GM12873 (cell line): Measurements from ENCODE around the gene CDC42BPA.

Experiments used
- CTCF ChIP-seq: IDR thresholded peaks from 2 replicates; pipeline ENCODE4 v1.5.1; 2012; ENCODE audit warnings: low read depth, mild to moderate bottlenecking, moderate library complexity, low read length, control low read depth; ENCODE audit not compliant: insufficient read depth; ENCODE audit errors: missing control alignments

Gene CDC42BPA

GRCh38 chr1:227303662-227304061 is 14.6 kb downstream of the CDC42BPA start:
- no peak for TF ChIP-seq CTCF

GRCh38 chr1:227300682-227301081 is 17.6 kb downstream of the CDC42BPA start:
- TF ChIP-seq CTCF: no peak

DNA sequence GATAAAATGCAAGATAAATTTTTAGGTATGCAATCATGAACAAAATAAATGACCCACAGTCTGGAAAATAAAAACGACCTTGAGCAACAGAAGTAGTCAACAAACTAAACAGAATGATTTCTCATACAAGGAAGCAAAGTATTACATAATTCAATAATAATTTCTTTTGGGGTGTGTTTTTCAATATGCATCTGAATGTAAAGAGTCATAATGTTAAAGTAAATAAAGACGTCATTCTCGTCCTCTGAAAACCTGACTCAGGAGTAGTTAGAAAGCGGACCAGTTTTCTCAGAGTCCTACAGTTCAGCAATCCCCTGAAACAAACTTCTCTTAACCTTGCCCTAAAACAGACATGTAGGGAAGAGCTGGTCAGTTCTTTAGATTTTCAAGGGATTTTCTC is 18.6 kb downstream of the CDC42BPA start:
- no peak for TF ChIP-seq CTCF

DNA sequence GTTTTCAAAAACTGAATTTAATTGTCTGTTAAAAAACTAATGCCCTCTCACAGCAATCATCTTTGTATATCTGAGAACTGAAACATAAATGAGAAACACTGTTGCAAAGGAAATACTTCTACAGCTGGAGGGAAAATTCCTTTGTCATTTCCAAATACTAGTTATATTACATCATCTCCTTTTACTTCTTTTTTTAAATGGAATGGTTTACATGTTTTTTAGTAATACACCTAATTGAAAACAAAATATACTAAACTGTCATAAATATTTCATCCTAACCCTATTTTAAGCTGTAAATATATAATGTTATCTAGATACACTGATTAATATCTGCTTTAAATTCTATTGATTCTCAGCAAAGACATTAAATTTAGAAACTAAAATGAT is 19.1 kb downstream of the CDC42BPA start:
- TF ChIP-seq CTCF: no peak

GRCh38 chr1:227298512-227299240 is 19.6 kb downstream of the CDC42BPA start:
- no peak for TF ChIP-seq CTCF

- TF ChIP-seq CTCF: no peak
Measured at GRCh38 chr1:227297073-227297793, 21.1 kb downstream of the CDC42BPA start.

DNA sequence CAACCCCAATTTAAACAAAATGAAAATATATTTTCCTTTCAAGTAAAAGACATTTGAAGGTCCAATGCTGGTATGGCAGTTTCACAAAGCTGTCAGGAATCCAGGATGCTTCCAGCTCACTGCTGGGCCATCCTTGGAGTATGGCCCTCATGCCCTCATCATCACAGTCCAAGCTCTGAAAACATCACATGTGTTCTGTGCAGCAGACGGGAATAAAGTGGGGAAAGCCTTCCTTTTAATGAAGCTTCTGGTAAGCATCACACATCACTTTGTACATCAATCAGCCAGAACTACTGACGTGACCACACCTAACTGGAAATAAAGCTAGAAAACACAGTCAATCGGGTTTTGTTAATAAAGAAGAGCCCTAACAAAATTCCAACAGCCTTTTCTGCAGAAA is 22.7 kb downstream of the CDC42BPA start:
- no peak for TF ChIP-seq CTCF
